A673 (cell line): ENCODE data around the gene SLC25A29. TPM values are rescaled to one million over a fixed set of nuclear protein-coding genes. Genes with fewer than 3 reads are reported as not detected.

Experiments used
- BruUV-seq: library from RNA; stranded (reverse); fragments of 400-500 nt; replicated peaks from 2 replicates; lab custom pipeline; 2021; lab: Mats Ljungman, UMichigan
- CTCF ChIA-PET: fragments of 300-600 bp; sonication (Branson Sonifier 250); formaldehyde crosslinking; loops from one replicate; lab custom pipeline; 2022; ENCODE audit warnings: antibody characterized with exemption; lab: Charles Lee
- POLR2A ChIA-PET: fragments of 300-600 bp; sonication (Branson Sonifier 250); formaldehyde crosslinking; loops from one replicate; lab custom pipeline; 2022; ENCODE audit warnings: antibody characterized with exemption; ENCODE audit not compliant: low non-redundant PET; lab: Charles Lee
- DNase-seq: peaks from one replicate; pipeline ENCODE4 v3.0.0-alpha.2; 2015; ENCODE audit warnings: low spot score
- H3K27ac ChIP-seq: fragments of 200-600 bp; sonication (generic); 2 replicates; pipeline ENCODE4 v1.5.1; 2016; ENCODE audit warnings: mixed run types, low read depth, mild to moderate bottlenecking, mixed read lengths, antibody characterized with exemption, low read length; ENCODE audit not compliant: poor library complexity, severe bottlenecking
- H3K27me3 ChIP-seq: fragments of 200-600 bp; sonication (generic); replicated peaks from 2 replicates; pipeline ENCODE4 v1.6.1; 2017; ENCODE audit warnings: mixed run types, low read depth, mild to moderate bottlenecking, mixed read lengths, antibody characterized with exemption, low read length; ENCODE audit not compliant: insufficient read depth, poor library complexity
- H3K36me3 ChIP-seq: fragments of 200-600 bp; sonication (generic); 2 replicates; pipeline ENCODE4 v1.6.1; 2016; ENCODE audit warnings: mixed run types, mild to moderate bottlenecking, mixed read lengths, antibody characterized with exemption, low read length; ENCODE audit not compliant: insufficient read depth, poor library complexity, severe bottlenecking
- H3K4me1 ChIP-seq: fragments of 200-600 bp; sonication (generic); 2 replicates; pipeline ENCODE4 v1.6.1; 2017; ENCODE audit warnings: mixed run types, mild to moderate bottlenecking, mixed read lengths, antibody characterized with exemption, low read length; ENCODE audit not compliant: insufficient read depth, poor library complexity, severe bottlenecking
- H3K4me3 ChIP-seq: fragments of 200-600 bp; sonication (generic); 2 replicates; pipeline ENCODE4 v1.5.1; 2016; ENCODE audit warnings: low read depth, mixed run types, mild to moderate bottlenecking, mixed read lengths, low read length; ENCODE audit not compliant: poor library complexity, severe bottlenecking
- H3K9me3 ChIP-seq: fragments of 200-600 bp; sonication (generic); 2 replicates; pipeline ENCODE4 v1.6.1; 2016; ENCODE audit warnings: mixed run types, low read depth, mild to moderate bottlenecking, mixed read lengths, antibody characterized with exemption, low read length; ENCODE audit not compliant: poor library complexity, severe bottlenecking
- CTCF ChIP-seq: fragments of 300-800, 200-600 bp; sonication (generic); conservative IDR thresholded peaks from 2 replicates; pipeline ENCODE4 v1.5.1; 2017; ENCODE audit warnings: low read depth, mild to moderate bottlenecking, antibody characterized with exemption, low read length, moderate library complexity, mixed read lengths
- EZH2 ChIP-seq: fragments of 200-600 bp; sonication (generic); IDR thresholded peaks from 2 replicates; pipeline ENCODE4 v1.6.1; 2017; ENCODE audit warnings: borderline replicate concordance, low read depth, mild to moderate bottlenecking, mixed read lengths, antibody characterized with exemption, low read length; ENCODE audit not compliant: poor library complexity, severe bottlenecking
- intact Hi-C: fragments of 100-400 bp; cut with micrococcal nuclease; formaldehyde crosslinking; loops from one replicate; pipeline ENCODE4 v1.10.0; 2022; ENCODE audit not compliant: unreplicated experiment
- total RNA-seq: library from RNA; stranded (reverse); gene quantifications from 2 replicates; pipeline ENCODE4 v1.2.3, GENCODE V29; 2021

The SLC25A29 gene
- total RNA-seq, 1 experiment from 2014 or later = 49.3 TPM

GRCh38 chr14:100322138-100322957 is 16.1 kb upstream of the SLC25A29 start:
- Histone ChIP-seq H3K27ac (no peak overlapping the region), H3K36me3 (no peaks in the 10 kb centered on the region), H3K9me3 (no peaks in the 10 kb centered on the region), H3K4me3 (no peak overlapping the region), H3K27me3 (no peaks in the 10 kb centered on the region), H3K4me1 (peaks cover 5% of the 10 kb centered on the region)
- no TSS peak for BruUV-seq
- DNase-seq = no peak
- intact Hi-C loops = no loop called here
- ChIA-PET POLR2A (no interaction called here), CTCF (no interaction called here)
- TF ChIP-seq EZH2 = no peak

- TF ChIP-seq CTCF = no peak
- no peak for TF ChIP-seq EZH2
- Histone ChIP-seq H3K9me3 (no peaks in the 10 kb centered on the region), H3K27ac (no peak overlapping the region), H3K27me3 (no peaks in the 10 kb centered on the region), H3K4me3 (no peak overlapping the region), H3K36me3 (no peaks in the 10 kb centered on the region), H3K4me1 (peaks cover 5% of the 10 kb centered on the region)
- intact Hi-C loops = no loop called here
- no TSS peak for BruUV-seq
- CTCF ChIA-PET = no interaction called here
- POLR2A ChIA-PET = no interaction called here
- DNase-seq = no peak
Measured at GRCh38 chr14:100321473-100322137, 15.4 kb upstream of the SLC25A29 start.

- no TSS peak for BruUV-seq
- no peak for DNase-seq
- H3K36me3 ChIP-seq = no peaks in the 10 kb centered on the region
- intact Hi-C loops = no loop called here
- H3K27ac ChIP-seq = no peak overlapping the region
- TF ChIP-seq CTCF = no peak
- TF ChIP-seq EZH2 = no peak
- H3K4me3 ChIP-seq = no peak overlapping the region
- H3K9me3 ChIP-seq = no peaks in the 10 kb centered on the region
- ChIA-PET CTCF (interaction anchor here (0.6 kb wide), 1 partner anchor 15 kb away, joined by 4 read pairs; no protein-coding TSS in a partner anchor), POLR2A (no interaction called here)
- peaks cover 5% of the 10 kb centered on the region for H3K4me1 ChIP-seq
- H3K27me3 ChIP-seq = no peaks in the 10 kb centered on the region
Measured at GRCh38 chr14:100320157-100320856, 14.1 kb upstream of the SLC25A29 start.
